ENCODE measurements around the gene NUP62.
"Not testable (repeated sequence)": the region's sequence is repeated elsewhere in the genome, so short reads cannot be mapped to it uniquely, and the experiment has no call there.

GRCh38 chr19:49959892-49960291 lies 30.6 kb upstream of the NUP62 start:
- not testable (repeated sequence) for TF ChIP-seq CTCF, POLR2A (IDR thresholded peaks at IDR 0.05)
